Left renal pelvis (tissue), 4 donors: Measurements from ENCODE around the gene MPDU1. TPM values are rescaled to one million over a fixed set of nuclear protein-coding genes. Genes with fewer than 3 reads are reported as not detected.

Source experiments
- polyA plus RNA-seq, 4 donors: library from polyadenylated mRNA; unstranded; fragments of 120-200 nt; gene quantifications; one replicate each; pipeline ENCODE4 v1.2.1, GENCODE V29; 2013; ENCODE audit not compliant: insufficient read length in 4 of 4

MPDU1 gene
- polyA plus RNA-seq, 4 donors: 75.1 to 114 (median 112) TPM

Other genes with a start within 250 kb of the MPDU1 start
- gene ACAP1, start 247.3 kb upstream of the MPDU1 start, polyA plus RNA-seq: 10 to 100 TPM in 2 of 4 donors, 1 to 10 TPM in 2; 6.9 to 11.0 (median 8.8) TPM
- 10 to 100 TPM; 10.9 to 12.1 (median 11.6) TPM for gene KCTD11, start 231.7 kb upstream of the MPDU1 start, polyA plus RNA-seq
- gene TMEM95, start 228.7 kb upstream of the MPDU1 start, polyA plus RNA-seq: not detected
- 1 to 10 TPM in 3 of 4 donors, under 1 TPM in 1; 1.00 to 6.1 (median 5.2) TPM for gene TNK1, start 202.8 kb upstream of the MPDU1 start, polyA plus RNA-seq
- gene PLSCR3, start 189.3 kb upstream of the MPDU1 start, polyA plus RNA-seq: 10 to 100 TPM; 30.3 to 48.7 (median 39.6) TPM
- 10 to 100 TPM; 52.8 to 90.1 (median 80.5) TPM for gene TMEM256, start 179.8 kb upstream of the MPDU1 start, polyA plus RNA-seq
- gene NLGN2, start 176.0 kb upstream of the MPDU1 start, polyA plus RNA-seq: 10 to 100 TPM; 21.4 to 55.8 (median 32.8) TPM
- gene SPEM1, start 163.5 kb upstream of the MPDU1 start, polyA plus RNA-seq: not detected
- gene SPEM2, start 158.2 kb upstream of the MPDU1 start, polyA plus RNA-seq: under 1 TPM in 1 of 4 donors, not detected in 3; 0.18 TPM
- gene SPEM3, start 155.0 kb upstream of the MPDU1 start, polyA plus RNA-seq: not detected
- gene TMEM102, start 148.4 kb upstream of the MPDU1 start, polyA plus RNA-seq: 1 to 10 TPM; 1.1 to 4.8 (median 3.8) TPM
- 10 to 100 TPM in 1 of 4 donors, 1 to 10 TPM in 3; 5.6 to 17.1 (median 8.5) TPM for gene FGF11, start 144.3 kb upstream of the MPDU1 start, polyA plus RNA-seq
- gene CHRNB1, start 138.8 kb upstream of the MPDU1 start, polyA plus RNA-seq: 10 to 100 TPM in 2 of 4 donors, 1 to 10 TPM in 2; 9.0 to 15.1 (median 9.8) TPM
- 10 to 100 TPM; 36.1 to 46.1 (median 43.4) TPM for gene ZBTB4, start 104.2 kb upstream of the MPDU1 start, polyA plus RNA-seq
- under 1 TPM in 2 of 4 donors, not detected in 2; 0.12 to 0.46 TPM for gene SLC35G6, start 102.4 kb upstream of the MPDU1 start, polyA plus RNA-seq
- gene POLR2A, start 99.5 kb upstream of the MPDU1 start, polyA plus RNA-seq: 100 to 1,000 TPM; 105 to 159 (median 123) TPM
- 10 to 100 TPM; 20.3 to 43.5 (median 25.8) TPM for gene TNFSF12, start 34.8 kb upstream of the MPDU1 start, polyA plus RNA-seq
- gene TNFSF13, start 25.1 kb upstream of the MPDU1 start, polyA plus RNA-seq: 10 to 100 TPM in 3 of 4 donors, 1 to 10 TPM in 1; 7.1 to 15.7 (median 12.7) TPM
- 10 to 100 TPM; 57.4 to 83.0 (median 73.6) TPM for gene SENP3, start 21.9 kb upstream of the MPDU1 start, polyA plus RNA-seq
- gene CD68, start 4.2 kb upstream of the MPDU1 start, polyA plus RNA-seq: 10 to 100 TPM; 32.3 to 70.7 (median 54.9) TPM
- gene SOX15, start 6.2 kb downstream of the MPDU1 start, polyA plus RNA-seq: 10 to 100 TPM in 1 of 4 donors, 1 to 10 TPM in 3; 2.5 to 10.5 (median 3.6) TPM
- gene FXR2, start 31.0 kb downstream of the MPDU1 start, polyA plus RNA-seq: 10 to 100 TPM; 42.8 to 55.0 (median 45.2) TPM
- gene SAT2, start 44.0 kb downstream of the MPDU1 start, polyA plus RNA-seq: 100 to 1,000 TPM in 3 of 4 donors, 10 to 100 TPM in 1; 86.6 to 152 (median 114) TPM
- gene SHBG, start 46.3 kb downstream of the MPDU1 start, polyA plus RNA-seq: 1 to 10 TPM; 2.3 to 5.1 (median 4.0) TPM
- 10 to 100 TPM; 18.3 to 27.3 (median 20.5) TPM for gene ATP1B2, start 67.1 kb downstream of the MPDU1 start, polyA plus RNA-seq
- gene TP53, start 103.6 kb downstream of the MPDU1 start, polyA plus RNA-seq: 10 to 100 TPM; 45.1 to 75.9 (median 70.2) TPM
- 10 to 100 TPM in 3 of 4 donors, 1 to 10 TPM in 1; 9.0 to 17.0 (median 12.8) TPM for gene WRAP53, start 104.6 kb downstream of the MPDU1 start, polyA plus RNA-seq
- gene EFNB3, start 121.3 kb downstream of the MPDU1 start, polyA plus RNA-seq: 10 to 100 TPM; 19.8 to 32.6 (median 23.4) TPM
- under 1 TPM; 0.29 to 0.49 (median 0.38) TPM for gene DNAH2, start 133.9 kb downstream of the MPDU1 start, polyA plus RNA-seq